ENCODE data around the gene TGM1. TPM values are rescaled to one million over a fixed set of nuclear protein-coding genes. Genes with fewer than 3 reads are reported as not detected.

The TGM1 gene
- total RNA-seq, 1 donor from 2014 or later, result 0.64 TPM

DNA sequence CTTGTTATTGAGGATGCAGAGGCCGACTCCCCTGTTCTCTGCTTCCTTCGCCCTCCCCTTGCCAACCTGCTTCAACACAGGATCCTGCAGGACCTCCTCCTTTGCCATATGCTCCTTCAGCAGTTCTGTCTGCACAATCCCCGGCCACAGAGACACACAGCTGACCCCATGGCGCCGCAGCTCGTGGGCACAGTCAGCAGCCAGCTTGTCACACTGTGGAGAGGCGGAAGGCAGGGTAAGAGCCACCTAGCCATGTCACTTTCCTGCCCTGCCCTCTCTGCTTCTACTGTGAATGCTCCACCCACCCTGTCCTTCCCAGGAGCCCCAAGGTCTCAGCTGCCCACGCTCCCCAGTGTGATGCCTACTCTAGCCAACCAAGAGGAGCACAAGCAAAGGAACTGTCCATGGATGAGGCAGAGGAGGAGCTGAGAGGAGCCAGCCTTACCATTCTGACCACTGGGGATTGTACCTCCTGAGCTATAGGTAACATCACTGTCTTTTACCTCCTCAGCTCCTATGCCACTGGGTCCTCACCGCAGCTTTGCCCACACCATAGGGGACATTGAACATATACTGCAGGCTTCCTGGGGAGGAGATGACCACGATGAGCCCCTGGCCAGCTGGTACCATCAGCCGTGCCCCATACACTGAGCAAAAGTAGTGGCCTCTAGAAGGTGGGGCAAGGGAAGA is 29.3 kb upstream of the TGM1 start:
- DNase-seq (ENCODE audit: extremely low read depth, low read depth, low spot score), result no peak

DNA sequence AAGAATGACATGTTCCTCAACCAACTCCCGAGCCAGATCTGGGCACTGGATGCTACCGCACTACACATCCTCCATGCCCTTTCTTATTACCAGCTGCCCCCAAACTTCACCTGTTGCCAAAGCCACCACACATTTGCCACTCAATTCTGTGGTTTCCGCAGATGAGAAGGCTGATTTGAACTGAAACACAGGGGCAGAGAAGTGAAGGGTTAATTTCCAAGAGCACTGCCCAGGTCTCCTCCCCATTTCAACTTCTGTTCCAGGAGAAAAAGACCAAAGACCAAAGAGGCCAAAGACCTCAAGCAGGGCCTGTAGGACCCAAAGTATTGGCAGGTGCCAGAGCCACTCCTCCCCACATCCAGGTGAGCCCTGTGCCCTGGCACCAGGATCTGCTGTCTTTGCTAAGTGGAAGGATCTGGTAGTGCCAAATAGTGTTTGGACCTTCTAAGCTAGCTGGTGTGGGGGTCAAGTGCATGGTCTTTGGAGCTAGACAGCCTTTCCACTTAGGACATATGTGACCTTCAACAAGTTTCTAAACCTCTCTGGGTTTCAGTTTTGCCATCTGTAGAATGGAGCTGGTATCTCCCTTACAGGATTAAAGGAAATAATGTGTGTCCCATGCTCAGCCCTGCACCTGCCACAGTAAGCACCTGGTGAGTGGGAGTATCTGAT is 28.6 kb upstream of the TGM1 start:
- DNase-seq (ENCODE audit: extremely low read depth, low read depth, low spot score), result no peak

DNA sequence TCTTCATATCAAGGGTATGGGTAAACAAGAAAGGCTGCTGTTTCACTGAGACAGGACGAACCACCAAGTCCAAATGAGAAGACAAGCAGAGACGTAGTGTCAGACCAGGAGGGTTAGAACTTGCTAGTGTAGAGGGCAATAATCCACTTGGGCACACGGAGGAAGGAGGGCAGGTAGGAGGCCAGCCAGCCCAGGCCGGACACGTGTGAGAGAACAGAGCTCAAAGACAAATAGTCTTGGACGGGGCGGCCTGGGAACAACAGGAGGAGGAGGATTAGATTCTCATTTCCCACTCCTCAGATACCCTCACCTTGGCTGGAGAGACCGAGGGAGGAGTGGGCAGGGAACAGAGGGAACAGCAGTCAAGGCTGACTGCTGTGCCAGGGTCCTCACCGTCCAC is 27.8 kb upstream of the TGM1 start:
- no peak for DNase-seq (ENCODE audit: extremely low read depth, low read depth, low spot score)

GRCh38 chr14:24289649-24290280 is 26.8 kb upstream of the TGM1 start:
- no peak for DNase-seq (ENCODE audit: extremely low read depth, low read depth, low spot score)

- no peak for DNase-seq (ENCODE audit: extremely low read depth, low read depth, low spot score)
Measured at GRCh38 chr14:24286996-24287395, 24.0 kb upstream of the TGM1 start.

DNA sequence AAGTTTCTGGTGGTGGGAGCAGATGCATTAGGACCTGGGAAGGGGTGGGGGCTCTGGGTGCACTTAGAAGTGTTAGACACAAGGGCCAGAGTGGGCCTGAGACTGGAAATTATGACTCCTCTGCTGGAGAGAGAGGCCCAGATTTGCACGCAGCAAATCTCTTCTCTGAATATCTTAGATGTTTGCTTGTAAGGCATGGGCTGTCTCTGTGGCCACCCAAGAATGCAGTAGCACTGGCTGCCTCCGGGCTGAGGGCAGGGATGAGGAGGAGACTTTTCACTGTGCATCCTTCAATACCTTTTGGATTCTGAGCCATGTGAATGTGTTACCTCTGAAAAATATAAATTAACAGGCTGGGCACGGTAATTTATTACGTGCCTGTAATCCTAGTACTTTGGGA is 22.4 kb upstream of the TGM1 start:
- DNase-seq (ENCODE audit: extremely low read depth, low read depth, low spot score), result no peak

DNA sequence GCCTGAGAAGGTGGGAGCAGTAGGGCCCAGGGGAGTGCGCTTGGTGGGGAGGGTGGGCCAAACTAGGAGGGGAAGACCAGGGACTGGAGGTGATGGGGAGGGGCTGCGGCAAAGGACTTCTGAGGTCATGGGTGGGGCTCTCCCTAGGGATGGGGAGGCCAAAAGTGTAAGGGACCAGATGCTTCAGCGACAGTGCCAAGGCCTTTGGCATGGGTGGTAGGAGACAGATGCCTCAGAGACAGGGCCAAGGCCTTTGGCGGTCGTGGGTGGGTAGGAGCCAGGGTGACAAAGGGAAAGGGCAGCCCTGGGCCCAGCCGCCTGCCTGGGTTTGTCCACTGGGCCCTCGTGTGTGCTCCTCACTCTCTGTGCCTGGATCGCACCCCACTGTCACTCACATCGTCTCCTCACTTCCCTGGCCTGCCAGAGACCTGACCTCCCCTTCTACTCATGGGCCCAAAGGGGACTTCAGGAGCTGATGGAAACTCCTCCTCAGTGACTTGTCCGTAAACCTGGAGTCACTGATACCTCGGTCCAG is 21.6 kb upstream of the TGM1 start:
- no peak for DNase-seq (ENCODE audit: extremely low read depth, low read depth, low spot score)

GRCh38 chr14:24283796-24284460 is 21.0 kb upstream of the TGM1 start:
- DNase-seq (ENCODE audit: extremely low read depth, low read depth, low spot score), result no peak

DNA sequence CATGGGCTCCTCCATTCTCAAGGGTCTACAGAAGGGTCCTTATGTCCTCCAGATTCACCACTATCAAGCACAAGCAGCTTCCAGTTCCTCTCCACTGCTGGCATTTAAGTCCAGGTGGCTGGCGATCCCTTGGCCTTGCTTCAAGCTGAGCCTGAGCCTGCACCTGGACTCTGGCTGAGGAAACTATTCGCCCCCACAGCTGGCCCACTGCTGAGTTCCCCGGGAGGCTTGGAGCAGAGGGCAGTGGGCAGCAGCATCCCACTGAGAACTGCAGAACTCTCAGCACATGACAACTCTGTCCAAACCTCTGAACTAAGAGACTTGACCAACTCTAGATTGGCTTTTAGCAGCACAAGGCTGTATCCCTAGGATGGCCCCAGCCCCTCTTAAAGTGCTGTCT is 19.8 kb upstream of the TGM1 start:
- DNase-seq (ENCODE audit: extremely low read depth, low read depth, low spot score), result no peak

DNA sequence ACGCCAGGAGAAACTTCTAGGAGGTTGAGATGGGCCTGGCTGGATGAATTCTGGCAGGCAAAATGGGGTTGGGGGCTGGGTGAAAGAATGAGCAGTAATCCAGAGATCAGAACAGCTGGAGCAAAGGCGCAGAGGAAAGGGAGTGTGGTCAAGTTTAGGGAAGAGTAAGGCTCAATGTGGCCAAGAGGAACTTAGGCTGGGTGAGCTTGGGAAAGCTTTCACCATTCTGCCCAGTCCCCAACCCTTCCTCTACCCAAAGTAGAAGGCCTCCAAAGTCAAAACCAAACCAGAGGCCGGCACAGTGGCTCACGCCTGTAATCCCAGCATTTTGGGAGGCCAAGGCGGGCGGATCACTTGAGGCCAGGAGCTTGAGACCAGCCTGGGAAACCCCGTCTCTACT is 18.7 kb upstream of the TGM1 start:
- no peak for DNase-seq (ENCODE audit: extremely low read depth, low read depth, low spot score)

DNA sequence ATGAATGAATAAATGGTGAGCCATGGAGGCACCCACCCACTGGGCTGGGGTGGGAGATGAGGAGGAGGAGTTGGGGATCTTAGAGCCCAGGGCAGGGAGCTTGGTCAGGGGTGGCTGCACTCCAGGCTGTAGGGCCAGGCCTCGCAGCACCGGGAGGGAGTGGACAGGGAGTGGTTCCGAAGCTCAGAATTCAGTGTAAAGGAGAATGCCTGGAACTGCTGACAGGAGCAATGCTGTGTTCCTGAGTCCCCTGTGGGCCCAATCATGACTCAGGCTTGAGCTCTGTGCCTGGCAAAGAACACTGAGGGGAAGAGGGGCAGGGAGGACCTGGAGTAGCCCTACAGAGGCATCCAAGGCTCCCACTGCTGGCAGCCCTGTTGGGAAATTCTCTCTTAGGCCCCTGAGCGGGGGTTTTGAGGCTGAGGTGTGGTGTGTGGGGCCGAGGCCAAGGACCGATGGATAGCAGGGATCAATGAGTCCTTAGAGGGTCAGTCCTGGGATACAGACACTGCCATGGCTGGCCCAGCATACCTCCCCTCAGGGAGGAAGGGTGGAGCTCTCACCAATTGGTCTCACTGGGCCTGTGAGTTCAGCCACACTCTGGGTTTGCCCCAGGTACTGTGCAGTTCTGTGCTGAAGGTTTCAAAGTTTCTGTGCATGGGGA is 18.0 kb upstream of the TGM1 start:
- DNase-seq (ENCODE audit: extremely low read depth, low read depth, low spot score), result no peak

- DNase-seq (ENCODE audit: extremely low read depth, low read depth, low spot score), result no peak
Measured at GRCh38 chr14:24279301-24280186, 16.6 kb upstream of the TGM1 start.

GRCh38 chr14:24278424-24278823 is 15.4 kb upstream of the TGM1 start:
- no peak for DNase-seq (ENCODE audit: extremely low read depth, low read depth, low spot score)

DNA sequence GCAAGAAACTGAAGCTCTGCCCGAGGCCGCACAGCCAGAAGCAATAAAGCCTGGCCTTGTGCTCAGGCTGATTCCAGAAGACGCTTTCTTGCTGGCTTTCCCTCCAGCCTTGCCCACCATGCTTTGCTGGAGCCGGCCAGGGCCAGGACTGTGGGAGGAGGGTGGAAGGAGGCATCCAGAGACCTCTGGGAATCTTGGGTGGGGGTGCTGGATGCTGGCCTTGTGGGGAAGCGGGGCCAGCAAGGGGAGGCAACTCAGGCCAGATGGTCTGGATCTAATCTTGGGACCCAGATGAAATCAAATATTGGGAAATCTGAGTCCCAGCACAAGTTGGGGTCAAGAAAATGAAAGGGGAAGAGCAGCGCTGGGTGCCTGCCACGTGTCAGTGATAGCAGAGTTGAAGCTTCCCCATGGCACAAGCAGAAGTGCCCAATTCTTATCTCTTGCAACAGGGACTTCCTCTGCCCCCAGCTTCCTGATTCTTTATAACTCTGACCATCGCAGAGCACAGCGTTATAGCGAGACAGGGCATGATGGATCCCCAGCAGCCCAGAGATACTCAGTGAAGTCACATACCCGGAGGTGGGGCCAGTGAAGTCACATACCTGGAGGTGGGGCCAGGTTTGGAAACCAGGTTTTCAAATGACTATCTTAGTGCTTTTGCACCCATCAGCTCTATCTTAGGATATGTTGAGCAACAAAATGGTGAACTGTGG is 14.8 kb upstream of the TGM1 start:
- no peak for DNase-seq (ENCODE audit: extremely low read depth, low read depth, low spot score)

- no peak for DNase-seq (ENCODE audit: extremely low read depth, low read depth, low spot score)
Measured at GRCh38 chr14:24277071-24277470, 14.1 kb upstream of the TGM1 start.

DNA sequence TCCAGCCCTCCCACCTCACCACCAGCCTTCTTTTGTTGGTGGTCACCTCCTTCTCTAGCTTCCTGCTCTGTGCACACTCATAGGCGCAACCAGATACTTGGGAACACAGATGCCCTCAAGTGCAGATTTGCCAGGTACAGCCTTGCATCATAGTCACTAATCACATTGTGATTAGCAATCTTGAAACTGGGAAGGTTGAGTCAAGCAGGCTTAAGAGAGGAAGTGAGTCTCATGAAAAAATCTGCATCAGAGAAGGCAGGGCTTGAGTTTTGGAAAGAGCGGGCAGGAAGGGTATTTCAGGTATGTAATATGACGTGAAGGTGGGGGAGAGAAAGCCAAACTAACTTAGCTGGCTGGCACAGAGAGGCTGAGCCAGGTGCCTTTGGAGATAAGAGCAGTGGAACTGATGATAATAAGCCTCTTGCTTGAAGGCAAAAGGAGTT is 11.1 kb upstream of the TGM1 start:
- DNase-seq (ENCODE audit: extremely low read depth, low read depth, low spot score), result no peak

GRCh38 chr14:24273422-24273998 is 10.5 kb upstream of the TGM1 start:
- DNase-seq (ENCODE audit: extremely low read depth, low read depth, low spot score), result no peak

DNA sequence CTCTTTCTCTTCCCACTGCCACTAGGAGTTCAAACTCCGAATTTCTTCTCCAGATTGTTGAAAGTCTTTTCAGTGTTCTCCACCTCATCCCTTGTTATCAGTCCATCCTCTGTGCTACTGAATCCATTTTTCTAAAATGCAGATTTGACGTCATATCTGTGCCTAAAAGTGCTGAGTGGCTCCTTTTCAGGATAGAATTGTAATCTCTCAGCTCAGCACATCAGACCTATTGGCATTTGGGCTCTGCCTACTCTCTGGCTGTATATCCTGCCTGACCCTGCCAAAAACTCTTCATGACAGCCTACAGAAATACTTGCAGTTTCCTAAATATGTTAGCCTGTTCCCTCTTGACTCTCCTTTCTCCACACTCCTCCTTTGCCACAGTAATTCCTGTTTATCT is 9.5 kb upstream of the TGM1 start:
- no peak for DNase-seq (ENCODE audit: extremely low read depth, low read depth, low spot score)

GRCh38 chr14:24271834-24272263 is 8.9 kb upstream of the TGM1 start:
- DNase-seq (ENCODE audit: extremely low read depth, low read depth, low spot score), result no peak

All from glomerular endothelial cell (primary cell).